ENCODE measurements around the gene CZIB.
"Not testable (repeated sequence)": the region's sequence is repeated elsewhere in the genome, so short reads cannot be mapped to it uniquely, and the experiment has no call there.

DNA sequence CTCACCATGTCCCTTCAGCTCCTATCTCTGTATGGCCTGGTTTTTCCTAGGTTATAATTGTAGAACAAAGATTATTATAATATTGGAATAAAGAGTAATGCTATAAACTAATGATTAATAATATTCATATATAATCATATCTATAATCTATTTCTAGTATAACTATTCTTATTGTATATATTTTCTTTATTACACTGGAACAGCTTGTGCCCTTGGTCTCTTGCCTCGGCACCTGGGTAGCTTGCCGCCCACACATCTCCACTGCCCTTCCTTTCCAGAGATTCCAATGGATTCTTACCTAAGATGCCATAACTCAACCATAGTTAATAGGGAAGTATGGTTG lies 34.5 kb downstream of the CZIB start:
- TF ChIP-seq POLR2A (IDR thresholded peaks at IDR 0.05; ENCODE audit: low read depth, low read length); CTCF (conservative IDR thresholded peaks at IDR 0.05; ENCODE audit: low read depth, low read length); RAD21 (IDR thresholded peaks at IDR 0.05; ENCODE audit: low read length); SMC3 (IDR thresholded peaks at IDR 0.05; ENCODE audit: low read depth, low read length); USF2 (IDR thresholded peaks at IDR 0.05; ENCODE audit: low read depth, low read length); RFX5 (IDR thresholded peaks at IDR 0.05; ENCODE audit: low read depth, low read length); CEBPB (IDR thresholded peaks at IDR 0.05; ENCODE audit: low read depth, low read length); RCOR1 (IDR thresholded peaks at IDR 0.05; ENCODE audit: insufficient replicate concordance, low read length); MXI1 (IDR thresholded peaks at IDR 0.05; ENCODE audit: borderline replicate concordance, low read depth, low read length); FOS (IDR thresholded peaks at IDR 0.05; ENCODE audit: low read depth, low read length); CHD1 (IDR thresholded peaks at IDR 0.05; ENCODE audit: low read depth, low read length): not testable (repeated sequence)
- TF ChIP-seq, protein P1, sequence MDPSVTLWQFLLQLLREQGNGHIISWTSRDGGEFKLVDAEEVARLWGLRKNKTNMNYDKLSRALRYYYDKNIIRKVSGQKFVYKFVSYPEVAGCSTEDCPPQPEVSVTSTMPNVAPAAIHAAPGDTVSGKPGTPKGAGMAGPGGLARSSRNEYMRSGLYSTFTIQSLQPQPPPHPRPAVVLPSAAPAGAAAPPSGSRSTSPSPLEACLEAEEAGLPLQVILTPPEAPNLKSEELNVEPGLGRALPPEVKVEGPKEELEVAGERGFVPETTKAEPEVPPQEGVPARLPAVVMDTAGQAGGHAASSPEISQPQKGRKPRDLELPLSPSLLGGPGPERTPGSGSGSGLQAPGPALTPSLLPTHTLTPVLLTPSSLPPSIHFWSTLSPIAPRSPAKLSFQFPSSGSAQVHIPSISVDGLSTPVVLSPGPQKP (IDR thresholded peaks at IDR 0.05; ENCODE audit: borderline replicate concordance, low read depth, low read length): not testable (repeated sequence)

Data from IMR-90 (cell line).